IMR-90 (cell line): ENCODE data around the gene PXK. TPM values are rescaled to one million over a fixed set of nuclear protein-coding genes. Genes with fewer than 3 reads are reported as not detected.

Experiments used
- ATAC-seq: fragments of 200-7000 bp; cut with Tn5 transposase; 2 replicates; pipeline ENCODE4 v1.9.1; 2020; ENCODE audit warnings: low read depth, mild to moderate bottlenecking, moderate library complexity
- BruUV-seq: library from RNA; stranded (reverse); fragments of 400-500 nt; replicated peaks from 2 replicates; lab custom pipeline; 2021; lab: Mats Ljungman, UMichigan
- CTCF ChIA-PET: fragments of 300-600 bp; formaldehyde crosslinking; extraction: SDS; loops from one replicate; lab custom pipeline; 2021; ENCODE audit warnings: antibody characterized with exemption; lab: Yijun Ruan, JAX
- POLR2A ChIA-PET: fragments of 300-600 bp; sonication (Branson Sonifier 250); formaldehyde crosslinking; loops from one replicate; lab custom pipeline; 2022; ENCODE audit warnings: antibody characterized with exemption; ENCODE audit not compliant: unreplicated experiment; lab: Charles Lee
- DNase-seq: peaks from one replicate; pipeline ENCODE4 v3.0.0; 2013
- H2AFZ ChIP-seq: replicated peaks from 2 replicates; pipeline ENCODE3; 2013; ENCODE audit warnings: low read length, mild to moderate bottlenecking; ENCODE audit not compliant: poor library complexity
- H2AK5ac ChIP-seq: 2 replicates; pipeline ENCODE4 v1.6.1; 2013; ENCODE audit warnings: low read depth, low read length, inconsistent platforms
- H2AK9ac ChIP-seq: replicated peaks from 2 replicates; pipeline ENCODE3; 2013; ENCODE audit warnings: mild to moderate bottlenecking, low read depth, low read length, moderate library complexity; ENCODE audit not compliant: poor library complexity
- H2BK120ac ChIP-seq: 2 replicates; pipeline ENCODE4 v1.6.1; 2013; ENCODE audit warnings: low read depth, low read length, inconsistent platforms
- H2BK15ac ChIP-seq: 3 replicates; pipeline ENCODE4 v1.6.1; 2013; ENCODE audit warnings: low read depth, low read length, inconsistent platforms
- H2BK20ac ChIP-seq: 2 replicates; pipeline ENCODE4 v1.6.1; 2013; ENCODE audit warnings: low read depth, mild to moderate bottlenecking, inconsistent platforms, low read length, moderate library complexity
- H2BK5ac ChIP-seq: 2 replicates; pipeline ENCODE4 v1.6.1; 2013; ENCODE audit warnings: mild to moderate bottlenecking, low read depth, low read length, inconsistent platforms; ENCODE audit not compliant: poor library complexity, severe bottlenecking
- H3K14ac ChIP-seq: replicated peaks from 2 replicates; pipeline ENCODE4 v1.6.1; 2013; ENCODE audit warnings: low read depth, low read length, inconsistent platforms
- H3K18ac ChIP-seq: 2 replicates; pipeline ENCODE4 v1.6.1; 2013; ENCODE audit warnings: low read depth, low read length, control low read depth
- H3K23ac ChIP-seq: 2 replicates; pipeline ENCODE4 v1.6.1; 2013; ENCODE audit warnings: low read depth, low read length, inconsistent platforms
- H3K27ac ChIP-seq: 2 replicates; pipeline ENCODE4 v1.5.1; 2013; ENCODE audit warnings: mild to moderate bottlenecking, control low read depth, low read length; ENCODE audit not compliant: insufficient read depth
- H3K27me3 ChIP-seq: 2 replicates; pipeline ENCODE4 v1.6.1; 2013; ENCODE audit warnings: low read length; ENCODE audit not compliant: control insufficient read depth, insufficient read depth
- H3K36me3 ChIP-seq: 2 replicates; pipeline ENCODE4 v1.6.1; 2013; ENCODE audit warnings: low read length, mixed read lengths; ENCODE audit not compliant: control insufficient read depth, insufficient read depth
- H3K4ac ChIP-seq: 2 replicates; pipeline ENCODE4 v1.6.1; 2013; ENCODE audit warnings: low read depth, low read length, inconsistent platforms
- H3K4me1 ChIP-seq: 2 replicates; pipeline ENCODE4 v1.6.1; 2013; ENCODE audit warnings: low read length, mixed read lengths; ENCODE audit not compliant: control insufficient read depth, insufficient read depth
- H3K4me2 ChIP-seq: 2 replicates; pipeline ENCODE4 v1.6.1; 2013; ENCODE audit warnings: low read depth, mild to moderate bottlenecking, control low read depth, low read length, moderate library complexity
- H3K4me3 ChIP-seq: 2 replicates; pipeline ENCODE4 v1.5.1; 2013; ENCODE audit warnings: low read depth, mild to moderate bottlenecking, control low read depth, low read length, moderate library complexity; ENCODE audit not compliant: insufficient read depth
- H3K56ac ChIP-seq: 2 replicates; pipeline ENCODE4 v1.6.1; 2013; ENCODE audit warnings: low read length, inconsistent platforms; ENCODE audit not compliant: insufficient read depth; ENCODE audit errors: extremely low read depth
- H3K79me1 ChIP-seq, 2 experiments: 2 replicates each; pipeline ENCODE4 v1.6.1; 2013; ENCODE audit warnings: low read length in 2 of 2, inconsistent platforms in 1 of 2, low read depth in 1 of 2
- H3K9ac ChIP-seq: 2 replicates; pipeline ENCODE4 v1.6.1; 2013; ENCODE audit warnings: low read depth, low read length, control low read depth
- H3K9me1 ChIP-seq: 2 replicates; pipeline ENCODE4 v1.6.1; 2013; ENCODE audit warnings: low read length, inconsistent platforms; ENCODE audit not compliant: insufficient read depth
- H3K9me3 ChIP-seq: 2 replicates; pipeline ENCODE4 v1.6.1; 2013; ENCODE audit warnings: low read length; ENCODE audit not compliant: control insufficient read depth, insufficient read depth
- H4K20me1 ChIP-seq: 2 replicates; pipeline ENCODE4 v1.6.1; 2013; ENCODE audit warnings: low read length, inconsistent platforms; ENCODE audit not compliant: insufficient read depth
- H4K5ac ChIP-seq: 2 replicates; pipeline ENCODE4 v1.6.1; 2013; ENCODE audit warnings: mild to moderate bottlenecking, low read depth, low read length, control low read depth
- H4K8ac ChIP-seq, 2 experiments: 2 replicates each; pipeline ENCODE4 v1.6.1; 2013; ENCODE audit warnings: low read depth in 2 of 2, low read length in 2 of 2, control low read depth in 1 of 2, inconsistent platforms in 1 of 2
- H4K91ac ChIP-seq: 2 replicates; pipeline ENCODE4 v1.6.1; 2013; ENCODE audit warnings: low read depth, low read length, inconsistent platforms; ENCODE audit not compliant: insufficient read depth
- CEBPB ChIP-seq: IDR thresholded peaks from 2 replicates; pipeline ENCODE4 v1.6.1; 2012; ENCODE audit warnings: low read depth, low read length, improper control_type of control experiment
- CHD1 ChIP-seq: IDR thresholded peaks from 2 replicates; pipeline ENCODE4 v1.6.1; 2012; ENCODE audit warnings: low read depth, low read length, improper control_type of control experiment
- FOS ChIP-seq: fragments of 150-350 bp; IDR thresholded peaks from 2 replicates; pipeline ENCODE4 v1.6.1; 2016; ENCODE audit warnings: low read depth, low read length
- MAFK ChIP-seq: IDR thresholded peaks from 2 replicates; pipeline ENCODE4 v1.6.1; 2012; ENCODE audit warnings: low read depth, low read length, improper control_type of control experiment
- MAZ ChIP-seq: IDR thresholded peaks from 2 replicates; pipeline ENCODE4 v1.6.1; 2012; ENCODE audit warnings: low read depth, mild to moderate bottlenecking, low read length, improper control_type of control experiment, moderate library complexity, borderline replicate concordance
- NFE2L2 ChIP-seq: fragments of 150-350 bp; IDR thresholded peaks from 2 replicates; pipeline ENCODE4 v1.6.1; 2016; ENCODE audit warnings: low read depth, mild to moderate bottlenecking, low read length
- RAD21 ChIP-seq: IDR thresholded peaks from 2 replicates; pipeline ENCODE4 v1.6.1; 2012; ENCODE audit warnings: low read length, improper control_type of control experiment
- RCOR1 ChIP-seq: IDR thresholded peaks from 2 replicates; pipeline ENCODE4 v1.6.1; 2012; ENCODE audit warnings: mild to moderate bottlenecking, low read length, improper control_type of control experiment; ENCODE audit not compliant: insufficient replicate concordance
- SMC3 ChIP-seq: fragments of 150-350 bp; IDR thresholded peaks from 2 replicates; pipeline ENCODE4 v1.6.1; 2016; ENCODE audit warnings: low read depth, mild to moderate bottlenecking, antibody characterized with exemption, low read length, moderate library complexity
- WGBS, 2 experiments: methylation state at CpG; one replicate each; pipeline versions ENCODE4 v1.1.5 to v1.1.7; 2013; ENCODE audit warnings: missing lambda C conversion rate in 2 of 2; ENCODE audit not compliant: insufficient read length in 1 of 2; ENCODE audit errors: extremely low coverage in 2 of 2; 5-methylcytosine and 5-hydroxymethylcytosine counted together
- dilution Hi-C: fragments of 300-500 bp; cut with HindIII; formaldehyde crosslinking; loops from one replicate; pipeline ENCODE4 v1.14.3; 2018; ENCODE audit warnings: low sequenced_read_pairs; ENCODE audit not compliant: unreplicated experiment
- in situ Hi-C: fragments of 300-500 bp; cut with MboI; formaldehyde crosslinking; loops from 3 replicates; pipeline ENCODE4 v1.14.3; 2019; ENCODE audit warnings: low sequenced_read_pairs, inconsistent platforms, mixed read lengths
- intact Hi-C: fragments of 100-400 bp; cut with micrococcal nuclease; formaldehyde crosslinking; loops from 2 replicates; pipeline ENCODE4 v1.10.0; 2022
- polyA plus RNA-seq, 3 experiments: library from polyadenylated mRNA; depleted of rRNA; stranded (reverse); fragments of >200 nt; gene quantifications; 2 replicates each; pipeline ENCODE4 v1.2.3, GENCODE V29; 2012; ENCODE audit warnings: low replicate concordance in 1 of 3
- total RNA-seq: library from RNA; depleted of rRNA; stranded (reverse); fragments of >200 nt; gene quantifications from 2 replicates; pipeline ENCODE4 v1.2.3, GENCODE V29; 2012
- TF ChIP-seq, protein P1 (sequence below): fragments of 150-350 bp; IDR thresholded peaks from 2 replicates; pipeline ENCODE4 v1.6.1; 2017; ENCODE audit warnings: mild to moderate bottlenecking, antibody characterized with exemption, low read length, low read depth
- TF ChIP-seq, protein P2 (sequence below): fragments of 150-350 bp; IDR thresholded peaks from 2 replicates; pipeline ENCODE4 v1.6.1; 2016; ENCODE audit warnings: low read depth, mild to moderate bottlenecking, low read length, moderate library complexity, borderline replicate concordance

PXK gene
- total and polyA plus RNA-seq, 2 of the 4 experiments (the other 2 are of a cell fraction): 14.3 to 17.7 TPM

DNA sequence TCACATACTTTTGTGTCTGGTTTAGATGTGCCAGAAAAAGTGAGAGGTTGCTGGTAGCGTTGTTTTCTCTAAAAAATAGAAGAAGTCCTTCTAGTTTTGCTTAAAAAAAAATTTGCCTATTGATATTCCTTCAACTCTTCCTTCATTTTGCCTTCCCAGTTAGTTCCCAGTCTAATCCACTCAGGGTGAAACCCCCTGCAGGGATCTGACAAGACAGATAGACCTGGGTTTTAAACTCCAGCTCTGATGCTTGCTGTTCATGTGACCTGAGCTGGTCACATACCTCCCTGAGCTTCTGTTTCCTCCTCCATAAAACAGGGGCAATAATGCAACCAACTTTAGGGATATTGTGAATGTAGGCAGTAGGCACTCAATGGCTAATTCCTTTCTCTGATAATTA, 140.6 kb downstream of the PXK start:
- Histone ChIP-seq H3K36me3 (no peaks in the 10 kb centered on the region), H3K4me3 (no peak overlapping the region), H2AK5ac (no peak overlapping the region), H2BK5ac (no peak overlapping the region), H2BK120ac (no peak overlapping the region), H3K18ac (no peak overlapping the region), H3K9ac (no peak overlapping the region), H2AK9ac (no peak overlapping the region), H4K91ac (no peak overlapping the region), H2BK15ac (no peak overlapping the region), H2AFZ (no peak overlapping the region), H3K79me1 (no peaks in the 10 kb centered on the region), H3K27ac (no peak overlapping the region), H3K23ac (no peak overlapping the region), H3K9me1 (peaks cover 10% of the 10 kb centered on the region), H4K5ac (no peak overlapping the region), H4K20me1 (no peaks in the 10 kb centered on the region), H2BK20ac (no peak overlapping the region), H3K4me2 (no peak overlapping the region), H3K9me3 (no peaks in the 10 kb centered on the region), H3K4ac (no peak overlapping the region), H4K8ac (no peak overlapping the region), H3K4me1 (peaks cover 14% of the 10 kb centered on the region), H3K14ac (no peak overlapping the region), H3K56ac (no peak overlapping the region), H3K27me3 (0 out of 2 replicates have a peak, but pooled peaks cover 1% of the 10 kb centered on the region)
- no TSS peak for BruUV-seq
- dilution Hi-C loops: no loop called here
- DNase-seq (no peak), ATAC-seq (no peak)
- TF ChIP-seq SMC3: no peak
- TF ChIP-seq CHD1: no peak
- TF ChIP-seq RAD21: no peak
- TF ChIP-seq, protein P1, sequence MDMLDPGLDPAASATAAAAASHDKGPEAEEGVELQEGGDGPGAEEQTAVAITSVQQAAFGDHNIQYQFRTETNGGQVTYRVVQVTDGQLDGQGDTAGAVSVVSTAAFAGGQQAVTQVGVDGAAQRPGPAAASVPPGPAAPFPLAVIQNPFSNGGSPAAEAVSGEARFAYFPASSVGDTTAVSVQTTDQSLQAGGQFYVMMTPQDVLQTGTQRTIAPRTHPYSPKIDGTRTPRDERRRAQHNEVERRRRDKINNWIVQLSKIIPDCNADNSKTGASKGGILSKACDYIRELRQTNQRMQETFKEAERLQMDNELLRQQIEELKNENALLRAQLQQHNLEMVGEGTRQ: no peak
- no peak for TF ChIP-seq FOS
- TF ChIP-seq RCOR1: no peak
- no peak for TF ChIP-seq NFE2L2
- TF ChIP-seq MAFK: no peak
- no peak for TF ChIP-seq CEBPB
- TF ChIP-seq MAZ: no peak
- TF ChIP-seq, protein P2, sequence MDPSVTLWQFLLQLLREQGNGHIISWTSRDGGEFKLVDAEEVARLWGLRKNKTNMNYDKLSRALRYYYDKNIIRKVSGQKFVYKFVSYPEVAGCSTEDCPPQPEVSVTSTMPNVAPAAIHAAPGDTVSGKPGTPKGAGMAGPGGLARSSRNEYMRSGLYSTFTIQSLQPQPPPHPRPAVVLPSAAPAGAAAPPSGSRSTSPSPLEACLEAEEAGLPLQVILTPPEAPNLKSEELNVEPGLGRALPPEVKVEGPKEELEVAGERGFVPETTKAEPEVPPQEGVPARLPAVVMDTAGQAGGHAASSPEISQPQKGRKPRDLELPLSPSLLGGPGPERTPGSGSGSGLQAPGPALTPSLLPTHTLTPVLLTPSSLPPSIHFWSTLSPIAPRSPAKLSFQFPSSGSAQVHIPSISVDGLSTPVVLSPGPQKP: no peak
- POLR2A ChIA-PET: no interaction called here
- WGBS, 2 experiments: no CpG with 5 or more reads among the region's 1 CpG
- CTCF ChIA-PET: interaction anchor here (1.0 kb wide), 1 partner anchor 11 kb away, joined by 3 read pairs; no protein-coding TSS in a partner anchor
- intact Hi-C loops: loop anchor here (5.0 kb wide), 1 partner anchor 36 kb away; no protein-coding TSS in a partner anchor
- in situ Hi-C loops: no loop called here
